ENCODE results near the gene GPR142. TPM values are rescaled to one million over a fixed set of nuclear protein-coding genes. Genes with fewer than 3 reads are reported as not detected.

GPR142 gene
- total and polyA plus RNA-seq, 2 of the 13 experiments (the other 11 are each of a cell fraction or from before 2014, with no cell fraction given) = not detected

- TF ChIP-seq ZBTB26 (CRISPR knock-in tag; IDR thresholded peaks at IDR 0.05; ENCODE audit: borderline replicate concordance) (peak; percentile 74; the same call in 1 of the 2 replicates), NR2F6 (IDR thresholded peaks at IDR 0.05) (no peak), NR2F6 (CRISPR knock-in tag; IDR thresholded peaks at IDR 0.05) (peak; percentile 30; the same call in 1 of the 2 replicates), RBM22 (optimal IDR thresholded peaks at IDR 0.05; ENCODE audit: low read length) (no peak), BCL3 (CRISPR knock-in tag; IDR thresholded peaks at IDR 0.05) (no peak; the same call in 1 of the 2 replicates), HNF1B (CRISPR knock-in tag; IDR thresholded peaks at IDR 0.05) (peak; percentile 88), PPARG (CRISPR knock-in tag; conservative IDR thresholded peaks at IDR 0.05) (peak; percentile 78; the same call in 1 of the 2 replicates), ERF (CRISPR knock-in tag; IDR thresholded peaks at IDR 0.05) (peak; percentile 65; the same call in 1 of the 2 replicates), ZNF607 (CRISPR knock-in tag; IDR thresholded peaks at IDR 0.05; ENCODE audit: borderline replicate concordance) (0 out of 2 replicates have a peak, but pooled peaks have one; percentile 62), ZBED4 (CRISPR knock-in tag; IDR thresholded peaks at IDR 0.05; ENCODE audit: borderline replicate concordance) (peak; percentile 41; the same call in 1 of the 2 replicates), ZIK1 (CRISPR knock-in tag; IDR thresholded peaks at IDR 0.05; ENCODE audit: borderline replicate concordance, low read depth) (no peak), KDM2A (CRISPR knock-in tag; IDR thresholded peaks at IDR 0.05; ENCODE audit: borderline replicate concordance, low read depth) (peak; percentile 82; the same call in 1 of the 2 replicates), RXRA (CRISPR knock-in tag; IDR thresholded peaks at IDR 0.05) (peak; percentile 39; the same call in 1 of the 2 replicates), ZNF670 (CRISPR knock-in tag; IDR thresholded peaks at IDR 0.05; ENCODE audit: borderline replicate concordance) (0 out of 2 replicates have a peak, but pooled peaks have one; percentile 30), ARNTL (CRISPR knock-in tag; IDR thresholded peaks at IDR 0.05) (peak; percentile 44; the same call in 1 of the 2 replicates), ZNF574 (CRISPR knock-in tag; IDR thresholded peaks at IDR 0.05) (peak; percentile 60)
These were observed 12.3 kb downstream of the GPR142 start (continued) for GRCh38 chr17:74379495-74380085.

All from HepG2 (cell line).